Hematopoietic multipotent progenitor cell treated with erythropoietin and hydrocortisone succinate and interleukin-3 and kit ligand, for 8 days (in vitro differentiated cells): ENCODE measurements around the gene ZBTB21.
"Not testable (repeated sequence)": the region's sequence is repeated elsewhere in the genome, so short reads cannot be mapped to it uniquely, and the experiment has no call there.

Experiments used
- DNase-seq: peaks from one replicate; pipeline ENCODE4 v3.0.0-alpha.2; 2015

The ZBTB21 gene

DNA sequence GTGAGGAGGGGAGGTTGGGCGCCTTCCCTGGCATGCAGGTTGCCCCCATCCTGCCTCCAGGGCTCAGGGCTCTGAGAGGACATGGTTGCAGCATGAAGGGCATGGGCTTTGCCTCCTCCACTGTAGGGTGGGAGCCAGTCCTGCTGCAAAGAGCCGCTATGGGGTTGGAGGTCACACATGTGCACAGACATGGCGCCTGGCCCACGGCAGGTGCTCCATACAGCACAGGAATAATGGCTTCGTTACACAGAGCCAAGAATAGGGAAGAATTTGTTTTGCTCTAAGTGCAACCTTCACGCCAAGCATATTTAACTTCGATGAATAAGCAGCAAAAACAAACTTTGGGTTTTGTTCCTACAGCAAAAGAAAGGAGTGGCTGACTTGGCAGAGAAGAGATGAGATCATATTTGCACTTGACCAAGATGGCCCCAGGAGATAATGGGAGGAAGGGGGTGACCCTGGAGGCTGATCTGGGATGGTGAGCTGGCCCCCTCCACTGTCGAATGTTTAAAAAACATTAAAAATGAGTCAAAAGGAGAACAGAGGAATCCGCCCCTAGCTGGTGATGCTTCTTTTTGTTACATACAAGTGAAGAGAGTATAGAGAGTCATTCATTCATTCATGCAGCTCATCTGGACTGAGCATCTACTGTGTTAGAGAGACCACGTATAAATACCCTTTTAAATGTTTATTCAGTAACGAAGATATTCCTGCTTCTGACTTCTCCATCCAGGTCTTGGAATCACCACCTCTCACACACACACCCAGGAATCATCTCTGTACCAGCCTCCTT lies 43.9 kb downstream of the ZBTB21 start:
- DNase-seq = no peak

DNA sequence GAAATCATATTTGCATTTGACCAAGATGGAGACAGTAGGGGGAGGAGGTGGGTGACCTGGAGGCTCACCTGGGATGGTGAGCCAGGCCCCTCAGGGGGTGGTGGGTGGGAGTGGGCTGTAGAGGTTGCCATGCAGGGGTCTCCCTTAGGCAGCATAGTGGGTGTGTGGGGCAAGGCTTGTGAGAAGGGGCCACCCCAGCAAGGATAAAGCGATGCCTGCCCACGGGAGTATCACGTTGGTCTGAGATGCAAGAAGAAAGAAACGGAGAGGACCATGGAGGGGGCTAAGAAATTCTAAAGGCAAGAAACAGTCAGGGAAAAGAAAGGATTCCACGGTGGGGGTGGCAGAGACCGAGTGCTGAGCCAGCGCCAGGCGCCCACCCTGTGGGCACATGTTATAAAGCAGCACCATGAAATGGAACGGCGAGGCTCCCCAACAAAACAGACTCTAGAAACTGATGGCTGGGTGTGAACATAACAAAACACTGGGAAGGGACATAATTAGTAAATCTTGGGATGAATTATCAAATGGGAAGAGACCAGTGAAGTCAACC lies 44.6 kb downstream of the ZBTB21 start:
- no peak for DNase-seq

- no peak for DNase-seq
Observed at GRCh38 chr21:41965045-41965444, 45.1 kb downstream of the ZBTB21 start.

DNA sequence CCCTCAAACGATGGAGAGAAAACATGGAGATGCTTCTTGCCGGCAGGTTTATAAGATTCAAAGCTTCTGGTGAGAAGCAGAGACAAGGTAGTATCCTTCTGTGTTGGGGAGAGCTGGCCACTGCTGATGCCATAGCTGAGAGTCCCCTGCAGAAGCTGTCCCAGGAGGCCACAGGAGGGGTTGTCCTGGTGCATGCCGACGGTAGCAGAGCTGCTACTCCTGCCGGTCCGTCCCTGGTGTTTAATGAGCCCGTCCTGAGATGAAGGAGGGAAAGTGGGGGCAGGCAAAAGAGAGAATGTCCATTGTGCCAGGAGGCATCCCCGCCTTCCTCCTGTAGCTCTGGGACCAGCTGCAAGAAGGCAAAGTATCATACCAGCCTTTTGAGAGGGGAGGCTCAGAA lies 46.0 kb downstream of the ZBTB21 start:
- DNase-seq = no peak

DNA sequence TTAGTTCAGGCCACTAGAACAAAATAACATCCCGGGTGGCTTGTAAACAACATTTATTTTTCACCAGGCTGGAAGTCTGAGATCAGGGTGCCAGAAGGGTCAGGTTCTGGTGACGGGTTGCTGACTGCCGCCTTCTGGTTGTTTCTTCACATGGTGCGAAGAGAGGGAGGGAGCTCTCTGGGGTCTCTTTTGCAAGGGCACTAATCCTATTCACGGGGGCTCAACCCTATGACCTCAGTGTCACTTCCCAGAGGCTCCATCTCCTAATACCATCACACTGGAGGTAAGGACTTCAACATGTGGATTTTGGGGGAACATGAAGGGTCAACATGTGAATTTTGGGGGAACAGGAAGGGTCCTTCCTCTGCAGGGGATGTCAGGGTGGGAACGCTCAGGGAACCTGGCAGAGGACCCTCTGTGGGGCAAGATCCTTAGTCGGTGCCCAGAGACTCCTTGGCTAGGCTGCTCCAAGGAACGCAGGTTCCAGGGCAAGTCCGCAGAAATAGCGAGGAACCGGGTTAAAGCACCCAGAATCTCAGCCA lies 47.7 kb downstream of the ZBTB21 start:
- no peak for DNase-seq

GRCh38 chr21:41961753-41962152 lies 48.4 kb downstream of the ZBTB21 start:
- DNase-seq = no peak

DNA sequence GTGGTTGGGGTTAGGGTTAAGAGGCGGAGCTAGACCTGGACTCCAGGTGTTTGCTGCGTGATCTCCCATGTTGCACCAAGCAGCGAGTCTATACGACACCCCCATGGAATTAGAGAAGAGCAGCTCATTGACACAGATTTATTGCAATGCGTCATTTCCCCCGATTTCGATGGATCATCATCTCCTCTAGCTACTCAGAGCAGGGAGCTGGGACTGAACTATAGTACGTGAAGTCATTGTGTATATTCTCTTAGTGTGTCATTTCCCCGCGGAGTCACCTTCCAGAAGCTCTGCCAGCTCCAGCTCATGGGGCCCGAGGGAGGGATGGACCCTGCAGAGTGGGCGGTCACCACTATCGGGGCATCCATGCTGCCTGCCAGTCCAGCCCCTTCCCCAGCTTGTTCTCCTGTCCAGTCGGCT lies 48.9 kb downstream of the ZBTB21 start:
- no peak for DNase-seq

- no peak for DNase-seq
Observed at GRCh38 chr21:41960386-41960785, 49.8 kb downstream of the ZBTB21 start.

DNA sequence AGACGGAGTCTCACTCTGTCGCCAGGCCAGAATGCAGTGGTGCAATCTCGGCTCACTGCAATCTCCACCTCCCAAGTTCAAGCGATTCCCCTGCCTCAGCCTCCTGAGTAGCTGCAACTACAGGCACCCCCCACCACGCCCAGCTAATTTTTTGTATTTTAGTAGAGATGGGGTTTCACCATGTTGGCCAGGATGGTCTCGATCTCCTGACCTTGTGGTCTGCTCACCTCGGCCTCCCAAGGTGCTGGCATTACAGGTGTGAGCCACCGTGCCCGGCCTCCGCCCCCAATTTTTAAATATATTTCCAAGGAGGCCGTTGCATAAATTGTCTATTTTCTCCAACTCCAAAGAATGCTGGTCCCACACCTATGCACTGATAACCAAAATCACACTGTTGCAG lies 50.5 kb downstream of the ZBTB21 start:
- not testable (repeated sequence) for DNase-seq

DNA sequence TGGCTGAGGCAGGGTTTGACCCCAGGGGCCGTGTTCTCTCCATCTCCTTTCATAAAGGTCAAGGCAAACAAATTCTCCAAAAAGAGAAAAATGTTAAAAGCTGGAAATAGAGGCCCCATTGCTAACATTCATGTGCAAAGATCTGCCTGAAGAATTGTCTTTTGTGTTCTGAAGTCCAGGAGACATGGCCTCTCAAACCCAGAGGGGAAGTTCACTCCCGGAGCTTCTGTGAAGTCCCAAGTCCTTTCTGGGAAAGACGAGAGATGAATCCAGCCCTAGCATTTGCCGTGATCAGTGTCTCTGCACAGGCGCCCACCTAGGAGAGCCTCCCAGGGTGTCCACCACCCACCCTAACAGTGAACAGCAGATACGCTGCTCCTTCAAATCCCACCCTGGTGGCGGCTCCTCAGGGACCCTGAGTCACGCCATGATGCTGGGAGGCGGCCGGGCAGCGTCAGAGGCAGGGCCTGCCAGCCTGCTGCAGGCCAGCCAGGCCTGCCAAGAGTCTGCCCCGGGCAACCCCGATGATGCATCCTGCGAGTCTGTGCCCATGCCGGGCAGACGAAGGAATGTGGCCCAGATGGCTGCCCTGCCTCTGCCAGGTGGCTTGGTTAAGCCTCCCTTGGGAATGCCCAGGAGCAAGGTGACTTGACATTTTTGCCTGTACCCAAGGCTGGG lies 51.1 kb downstream of the ZBTB21 start:
- DNase-seq = no peak

DNA sequence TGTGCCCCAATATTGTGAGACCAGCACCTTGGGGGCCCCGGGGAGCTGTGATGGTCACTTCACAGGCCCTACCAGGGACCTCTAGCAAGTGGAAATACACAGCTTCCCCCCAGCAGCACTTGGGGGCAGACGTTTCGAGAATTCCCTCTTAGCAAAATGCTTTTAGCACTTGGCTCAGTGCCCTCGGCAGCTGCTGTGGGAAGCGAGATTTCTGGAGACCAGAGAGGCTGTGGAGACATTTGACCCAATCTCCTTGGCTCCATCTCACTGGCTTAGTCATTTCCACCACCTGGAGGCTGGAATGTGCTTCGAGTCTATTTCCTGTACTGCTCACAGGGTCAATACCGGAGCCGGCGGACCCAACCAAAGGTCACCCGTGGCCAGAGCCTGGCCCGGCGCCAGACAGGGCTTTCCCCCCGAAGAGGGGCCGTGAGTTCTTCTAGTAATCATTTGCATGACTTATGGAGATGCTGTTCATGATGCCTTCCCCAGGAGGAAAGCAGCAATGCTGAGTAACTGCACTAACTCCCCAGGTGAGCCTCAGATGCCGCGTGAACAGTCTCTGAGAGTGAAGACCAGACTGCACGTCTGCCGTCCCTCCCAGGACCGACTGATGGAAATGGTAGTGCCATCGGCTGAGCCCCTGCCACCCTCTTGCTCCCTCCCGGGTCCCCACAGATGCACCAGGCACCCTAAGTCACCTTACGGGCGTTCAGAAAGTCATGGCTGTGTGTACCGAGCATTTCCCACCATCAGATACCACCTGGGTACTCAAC lies 52.0 kb downstream of the ZBTB21 start:
- peak; percentile 25 for DNase-seq

DNA sequence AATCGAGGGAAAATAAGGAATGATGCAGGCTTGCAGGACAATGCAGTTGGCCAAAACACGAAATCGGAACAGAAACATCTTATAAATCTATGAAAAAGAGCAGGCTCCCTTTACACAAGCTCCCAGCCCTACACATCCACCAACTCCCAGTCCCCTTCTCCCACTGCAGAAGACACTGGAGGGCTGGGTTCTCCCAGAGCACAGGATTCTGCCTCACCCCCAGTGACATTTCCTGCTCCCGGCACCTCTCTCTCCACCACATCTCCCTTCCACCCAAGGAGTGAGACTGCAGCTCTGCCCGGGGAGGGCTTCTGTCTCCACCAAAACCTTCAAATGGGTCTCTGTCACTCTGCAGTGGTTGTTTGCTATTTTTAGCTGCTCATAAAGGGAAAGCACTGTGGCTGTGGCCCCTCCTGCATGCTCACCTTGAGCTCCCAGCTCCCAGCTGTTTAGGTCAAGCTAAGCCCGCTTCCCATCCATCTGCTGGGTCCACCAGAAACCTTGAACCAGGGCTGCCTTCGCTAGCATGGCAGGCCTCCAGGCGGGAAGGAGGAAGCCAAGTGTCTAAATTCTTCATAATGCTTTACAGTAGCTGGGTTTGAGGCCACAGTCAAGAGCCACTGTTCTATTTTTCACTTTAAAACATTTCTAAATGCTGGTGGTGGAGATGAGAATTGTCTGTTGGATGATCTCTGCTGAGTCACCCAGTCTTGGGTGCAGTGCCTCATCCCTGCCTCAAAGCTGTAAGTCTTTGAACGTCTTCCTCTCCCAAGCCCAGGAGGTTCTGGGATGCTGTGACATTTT lies 53.0 kb downstream of the ZBTB21 start:
- peak; percentile 87 for DNase-seq

DNA sequence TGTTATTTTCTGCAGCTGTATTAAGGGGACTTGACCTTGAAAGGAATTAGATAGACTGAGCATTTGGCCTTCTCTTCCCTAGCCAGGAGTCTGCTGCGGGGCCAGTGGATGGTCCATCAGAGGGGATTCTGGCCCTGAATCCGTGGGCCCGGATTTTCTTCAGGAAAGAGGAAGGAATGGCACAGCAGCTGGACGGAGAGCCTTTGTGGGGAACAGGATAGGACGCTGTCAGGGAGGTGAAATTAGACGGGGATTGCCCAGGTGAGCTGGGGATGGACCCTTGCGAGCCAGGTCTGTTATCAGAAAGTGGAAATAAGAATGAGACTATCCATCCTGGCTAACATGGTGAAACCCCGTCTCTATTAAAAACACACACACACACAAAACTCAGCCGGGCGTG lies 54.6 kb downstream of the ZBTB21 start:
- DNase-seq = no peak

DNA sequence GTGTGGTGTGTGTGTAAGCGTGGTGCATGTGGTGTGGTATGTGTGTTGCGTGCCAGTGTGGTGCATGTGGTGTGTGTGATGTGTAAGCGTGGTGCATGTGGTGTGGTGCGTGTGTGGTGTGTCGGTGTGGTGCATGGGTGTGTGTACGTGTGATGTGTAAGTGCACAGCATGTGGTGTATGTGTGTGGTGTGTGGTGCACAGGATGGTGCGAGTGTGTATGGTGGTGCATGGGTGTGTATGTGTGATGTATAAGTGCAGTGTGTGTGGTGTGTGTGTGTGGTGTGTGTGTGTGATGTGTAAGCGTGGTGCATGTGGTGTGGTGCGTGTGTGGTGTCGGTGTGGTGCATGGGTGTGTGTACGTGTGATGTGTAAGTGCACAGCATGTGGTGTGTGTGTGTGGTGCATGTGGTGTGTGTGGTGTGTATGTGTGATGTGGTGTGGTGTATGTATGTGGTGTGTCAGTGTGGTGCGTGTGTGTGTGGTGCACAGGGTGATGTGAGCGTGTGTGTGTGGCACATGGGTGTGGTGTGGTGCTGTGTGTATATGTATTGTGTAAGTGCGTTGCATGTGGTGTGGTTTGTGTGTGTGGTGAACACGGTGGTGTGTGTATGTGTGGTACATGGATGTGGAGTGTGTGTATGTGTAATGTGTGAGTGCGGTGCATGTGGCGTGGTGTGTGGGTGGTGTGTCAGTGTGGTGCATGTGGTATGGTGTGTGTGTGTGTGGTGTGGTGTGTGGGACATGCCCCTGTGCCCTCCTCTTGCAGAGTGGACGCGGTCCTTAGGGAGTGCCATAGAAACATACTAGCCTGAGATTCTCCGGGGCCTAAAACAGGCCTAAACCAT lies 55.3 kb downstream of the ZBTB21 start:
- no peak for DNase-seq

DNA sequence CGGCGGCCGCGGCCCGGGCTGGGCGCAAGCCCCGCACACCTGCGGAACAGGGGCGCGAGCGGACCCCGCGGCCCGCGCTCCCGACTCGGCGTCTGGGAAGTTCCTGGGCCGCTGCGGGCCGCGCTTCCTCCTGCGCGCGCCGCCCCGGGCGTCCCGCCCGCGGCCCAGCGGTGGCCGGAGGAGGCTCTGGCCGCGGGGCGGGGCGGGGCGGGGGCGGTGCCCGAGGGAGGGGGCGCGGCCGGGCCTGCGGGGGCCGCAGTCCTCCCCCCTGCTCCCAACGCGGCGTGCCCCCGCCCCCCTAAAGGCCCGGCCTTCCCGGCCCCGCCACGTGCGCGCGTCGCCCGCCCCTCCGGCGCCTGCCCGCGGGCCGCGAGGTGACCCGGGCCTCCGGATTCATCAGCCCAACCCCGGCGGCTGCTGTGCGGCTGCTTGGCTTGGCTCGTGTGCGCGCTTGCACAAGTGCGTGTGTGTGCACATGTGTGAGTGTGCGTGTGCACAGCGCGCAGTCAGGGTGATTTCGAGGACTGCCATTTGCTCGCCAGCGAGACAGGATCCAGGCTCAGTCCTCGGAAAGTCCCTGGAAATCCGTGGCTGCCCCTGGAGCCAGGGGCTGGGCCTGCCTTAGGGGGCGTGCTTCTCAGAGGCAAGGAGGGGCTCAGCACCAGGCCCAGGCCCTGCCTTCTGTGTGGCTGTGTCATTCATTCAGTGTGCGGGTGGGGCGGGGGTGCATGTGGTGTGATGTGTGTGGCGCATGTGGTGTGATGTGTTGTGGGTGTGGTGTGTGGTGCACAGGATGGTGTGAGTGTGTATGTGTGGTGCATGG lies 56.1 kb downstream of the ZBTB21 start, which contains the start of gene C2CD2:
C2CD2 (minus strand) TSS at position 188 of the 823 bp plus-strand sequence. CDS start 370 bp downstream, outside the sequence.
- DNase-seq = peak; percentile 62

DNA sequence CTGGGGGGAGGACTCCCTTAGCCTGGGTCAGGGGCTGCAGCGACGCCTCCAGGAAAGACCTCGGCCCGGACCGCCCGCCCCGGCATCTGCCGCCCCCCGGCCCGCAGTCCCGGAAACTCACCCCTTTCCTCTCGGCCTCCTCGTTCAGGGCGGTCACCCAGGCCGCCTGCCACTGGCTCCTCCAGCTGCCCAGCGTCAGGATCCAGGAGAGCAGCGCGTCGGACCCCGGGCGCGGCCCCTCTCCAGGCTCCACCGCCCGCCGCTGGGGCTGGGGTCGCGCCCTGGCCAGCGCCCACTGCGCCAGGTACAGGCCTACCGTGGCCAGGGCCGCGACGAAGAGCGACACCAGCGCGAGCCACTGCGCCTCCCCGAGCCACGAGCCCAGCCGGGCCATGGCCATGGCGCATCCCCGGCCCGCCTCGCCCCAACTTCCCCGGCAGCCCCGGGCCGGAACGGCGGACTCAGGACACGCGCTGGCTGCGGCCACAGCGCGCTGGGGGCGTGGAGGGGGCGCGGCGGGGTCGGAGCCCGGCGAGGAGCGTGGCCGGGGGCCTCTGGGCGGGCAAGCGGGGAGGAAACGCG lies 56.8 kb downstream of the ZBTB21 start:
- DNase-seq = no peak

DNA sequence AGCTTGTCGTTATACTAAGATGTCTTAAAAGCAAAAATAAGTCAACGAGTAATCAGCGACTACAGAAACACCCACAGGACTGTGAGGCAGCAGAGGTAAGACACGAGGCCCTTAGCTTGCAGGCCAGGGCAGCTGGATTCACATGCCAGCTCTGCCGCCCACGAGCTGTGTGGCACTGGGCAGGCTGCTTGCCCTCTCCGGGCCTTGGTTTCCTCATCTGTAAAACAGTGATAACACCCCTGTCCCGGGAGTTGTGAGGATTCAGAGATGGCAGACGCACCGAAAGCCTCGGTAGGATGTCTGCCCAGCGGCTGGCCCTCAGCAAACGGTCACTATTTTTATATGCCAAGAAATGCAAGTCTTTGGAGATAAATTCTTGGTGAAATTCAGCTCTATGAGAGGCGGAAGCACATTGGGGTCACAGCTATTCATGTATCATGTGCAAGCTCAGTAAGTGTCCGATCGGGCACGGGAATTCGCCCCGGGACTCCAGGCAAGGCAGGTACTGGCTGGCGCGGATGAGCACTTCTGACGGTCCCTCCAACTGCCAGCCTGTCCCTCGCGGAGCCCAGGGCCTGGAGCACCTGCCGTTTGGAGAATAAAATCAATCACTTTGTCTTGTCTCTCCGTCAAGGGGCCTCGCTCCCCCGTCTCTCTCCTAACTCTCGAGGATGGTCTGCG lies 57.5 kb downstream of the ZBTB21 start:
- DNase-seq = peak; percentile 21

GRCh38 chr21:41951876-41952567 lies 58.1 kb downstream of the ZBTB21 start:
- no peak for DNase-seq
